ENCODE data around the gene NUP205.

The NUP205 gene

GRCh38 chr7:135557455-135558336, at the start of gene NUP205:
NUP205 (plus strand) TSS chr7:135557917; CDS start chr7:135557945, 28 bp downstream.
- TF ChIP-seq CTCF (IDR thresholded peaks at IDR 0.05; ENCODE audit: low read depth, low read length): no peak
- peak within 1 kb of the TSS; percentile 94 for H3K4me3 ChIP-seq (ENCODE audit: low read depth, low read length)
- in situ Hi-C loops (cut with HindIII; ENCODE audit: low sequenced_read_pairs): no loop called here
- peak; percentile 89 for DNase-seq (ENCODE audit: low read depth, low spot score)

GRCh38 chr7:135508883-135509588, 48.7 kb upstream of the NUP205 start:
- peak overlapping the region; percentile 89 for H3K4me3 ChIP-seq (ENCODE audit: low read depth, low read length)
- in situ Hi-C loops (cut with HindIII; ENCODE audit: low sequenced_read_pairs): no loop called here
- peak; percentile 36 for DNase-seq (ENCODE audit: low read depth, low spot score)
- TF ChIP-seq CTCF (IDR thresholded peaks at IDR 0.05; ENCODE audit: low read depth, low read length): no peak

- no peak for DNase-seq (ENCODE audit: low read depth, low spot score)
Observed at GRCh38 chr7:135509589-135509838, 48.2 kb upstream of the NUP205 start.

GRCh38 chr7:135509839-135510591, 47.7 kb upstream of the NUP205 start, which contains the start of gene CNOT4:
CNOT4 (minus strand) TSS chr7:135510102; CDS start chr7:135438331, 71,771 bp downstream.
- in situ Hi-C loops (cut with HindIII; ENCODE audit: low sequenced_read_pairs): no loop called here
- peak within 1 kb of the TSS; percentile 89 for H3K4me3 ChIP-seq (ENCODE audit: low read depth, low read length)
- DNase-seq (ENCODE audit: low read depth, low spot score): peak; percentile 99
- TF ChIP-seq CTCF (IDR thresholded peaks at IDR 0.05; ENCODE audit: low read depth, low read length): no peak

More at GRCh38 chr7:135509589-135509838, 48.2 kb upstream of the NUP205 start:
- in situ Hi-C loops (cut with HindIII; ENCODE audit: low sequenced_read_pairs): no loop called here
- H3K4me3 ChIP-seq (ENCODE audit: low read depth, low read length): peak overlapping the region; percentile 89
- TF ChIP-seq CTCF (IDR thresholded peaks at IDR 0.05; ENCODE audit: low read depth, low read length): no peak

GRCh38 chr7:135510592-135511183, 47.0 kb upstream of the NUP205 start:
- peak; percentile 35 for DNase-seq (ENCODE audit: low read depth, low spot score)

More at GRCh38 chr7:135510592-135511183, 47.0 kb upstream of the NUP205 start:
- peak overlapping the region; percentile 89 for H3K4me3 ChIP-seq (ENCODE audit: low read depth, low read length)
- in situ Hi-C loops (cut with HindIII; ENCODE audit: low sequenced_read_pairs): no loop called here
- peak; percentile 17 for TF ChIP-seq CTCF (IDR thresholded peaks at IDR 0.05; ENCODE audit: low read depth, low read length)

All from astrocyte of the spinal cord (primary cell).